Endothelial cell of umbilical vein (primary cell): ENCODE results near the gene CEP350.

Experiments
- CTCF ChIP-seq, 2 donors: IDR thresholded peaks; 1 replicate in 1 of 2; 2 replicates in 1 of 2; pipeline ENCODE4 v1.5.1; 2011; ENCODE audit warnings: low read length in 2 of 2, mild to moderate bottlenecking in 2 of 2, moderate library complexity in 2 of 2, control low read depth in 1 of 2, inconsistent platforms in 1 of 2, low read depth in 1 of 2; ENCODE audit not compliant: insufficient read depth in 1 of 2; ENCODE audit errors: extremely low read depth in 1 of 2
- EZH2 ChIP-seq: IDR thresholded peaks from 2 replicates; pipeline ENCODE4 v1.6.1; 2012; ENCODE audit warnings: borderline replicate concordance, low read depth, mild to moderate bottlenecking, moderate library complexity, low read length, inconsistent platforms; ENCODE audit not compliant: severe bottlenecking
- FOS ChIP-seq: IDR thresholded peaks from 2 replicates; pipeline ENCODE4 v1.6.1; 2011; ENCODE audit warnings: mild to moderate bottlenecking, low read length, moderate library complexity, borderline replicate concordance; ENCODE audit not compliant: insufficient read depth
- GATA2 ChIP-seq: IDR thresholded peaks from 2 replicates; pipeline ENCODE4 v1.7.0; 2011; ENCODE audit warnings: low read depth, mild to moderate bottlenecking, moderate library complexity, mixed read lengths, low read length; ENCODE audit not compliant: insufficient read length, insufficient read depth
- JUN ChIP-seq: IDR thresholded peaks from 2 replicates; pipeline ENCODE4 v1.6.1; 2011; ENCODE audit warnings: borderline replicate concordance, low read depth; ENCODE audit not compliant: insufficient read length, insufficient read depth
- MYC ChIP-seq: IDR thresholded peaks from one replicate; pipeline ENCODE4 v1.6.1; 2011; ENCODE audit warnings: mild to moderate bottlenecking, low read depth, low read length
- POLR2A ChIP-seq: IDR thresholded peaks from 2 replicates; pipeline ENCODE4 v1.6.1; 2012; ENCODE audit warnings: low read depth, mild to moderate bottlenecking, control low read depth, low read length
- POLR2AphosphoS5 ChIP-seq: IDR thresholded peaks from 2 replicates; pipeline ENCODE4 v1.6.1; 2012; ENCODE audit warnings: low read depth, mild to moderate bottlenecking, control low read depth, low read length, moderate library complexity; ENCODE audit not compliant: insufficient read depth
- TF ChIP-seq, protein P1 (sequence below): IDR thresholded peaks from 2 replicates; pipeline ENCODE4 v1.6.1; 2011; ENCODE audit not compliant: insufficient read depth, insufficient read length

- TF ChIP-seq POLR2AphosphoS5 (no peak), CTCF (IDR thresholded peaks at IDR 0.05; ENCODE audit: extremely low read depth in 1 of 2, insufficient read depth in 1 of 2, low read depth in 1 of 2, low read length in 2 of 2) (no peak), POLR2A (no peak), MYC (no peak), EZH2 (no peak), GATA2 (no peak), JUN (no peak), FOS (no peak)
- TF ChIP-seq, protein P1, sequence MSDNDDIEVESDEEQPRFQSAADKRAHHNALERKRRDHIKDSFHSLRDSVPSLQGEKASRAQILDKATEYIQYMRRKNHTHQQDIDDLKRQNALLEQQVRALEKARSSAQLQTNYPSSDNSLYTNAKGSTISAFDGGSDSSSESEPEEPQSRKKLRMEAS = no peak
Observed at GRCh38 chr1:180141381-180141934, 186.8 kb downstream of the CEP350 start.
